ENCODE data around the gene ENO2. TPM values are rescaled to one million over a fixed set of nuclear protein-coding genes. Genes with fewer than 3 reads are reported as not detected.

Gene ENO2
- total and polyA plus RNA-seq, 2 donors: 12.1 to 29.3 TPM

GRCh38 chr12:6942331-6942665 is 27.9 kb downstream of the ENO2 start:
- H3K4me1 ChIP-seq (ENCODE audit: control insufficient read depth in 2 of 2, insufficient read depth in 2 of 2, low read length in 2 of 2): peaks cover 32 to 55% of the 10 kb centered on the region in 2 donors
- no peaks in the 10 kb centered on the region for H3K27me3 ChIP-seq (ENCODE audit: control insufficient read depth in 2 of 2, insufficient read depth in 1 of 2, low read length in 1 of 2)
- H3K4me3 ChIP-seq (ENCODE audit: low read length in 2 of 2): no peak overlapping the region
- 95% methylated on average over 11 of the region's 11 CpGs for WGBS
- DNase-seq (ENCODE audit: low read depth in 6 of 9, low spot score in 9 of 9): no peak
- H3K36me3 ChIP-seq (ENCODE audit: control insufficient read depth in 2 of 2, insufficient read depth in 2 of 2, low read length in 1 of 2): peaks cover 13 to 16% of the 10 kb centered on the region in 2 donors
- H3K27ac ChIP-seq (ENCODE audit: low read depth in 1 of 2, low read length in 1 of 2): peak overlapping the region; percentile 47 to 100
- peaks cover 0 to 4% of the 10 kb centered on the region in 2 donors for H3K9me3 ChIP-seq (ENCODE audit: control insufficient read depth in 2 of 2, insufficient read depth in 1 of 2, low read length in 1 of 2)

- Histone ChIP-seq H3K4me1 (ENCODE audit: control insufficient read depth in 2 of 2, insufficient read depth in 2 of 2, low read length in 2 of 2) (peaks cover 29 to 51% of the 10 kb centered on the region in 2 donors), H3K27me3 (ENCODE audit: control insufficient read depth in 2 of 2, insufficient read depth in 1 of 2, low read length in 1 of 2) (no peaks in the 10 kb centered on the region), H3K27ac (ENCODE audit: low read depth in 1 of 2, low read length in 1 of 2) (peak overlapping the region; percentile 99 to 100), H3K9me3 (ENCODE audit: control insufficient read depth in 2 of 2, insufficient read depth in 1 of 2, low read length in 1 of 2) (peaks cover 0 to 4% of the 10 kb centered on the region in 2 donors), H3K36me3 (ENCODE audit: control insufficient read depth in 2 of 2, insufficient read depth in 2 of 2, low read length in 1 of 2) (peaks cover 12 to 16% of the 10 kb centered on the region in 2 donors), H3K4me3 (ENCODE audit: low read length in 2 of 2) (peak overlapping the region; percentile 60 to 86)
- WGBS: 2% methylated on average over 13 of the region's 13 CpGs
- DNase-seq (ENCODE audit: low read depth in 6 of 9, low spot score in 9 of 9): peak in 5 of 9 donors; percentile 74 to 97 (median 87)
Measured at GRCh38 chr12:6943389-6943721, 29.0 kb downstream of the ENO2 start.

GRCh38 chr12:6943722-6944380 is 29.5 kb downstream of the ENO2 start, which contains the start of the genes C12orf57 and RNU7-1:
TSS of gene C12orf57 (plus strand) at chr12:6944022. CDS start at chr12:6944122, 100 bp downstream.
TSS of gene RNU7-1 (plus strand) at chr12:6943816.
- H3K27ac ChIP-seq (ENCODE audit: low read depth in 1 of 2, low read length in 1 of 2): peak within 1 kb of the TSS; percentile 99 to 100
- no peaks in the 10 kb centered on the region for H3K27me3 ChIP-seq (ENCODE audit: control insufficient read depth in 2 of 2, insufficient read depth in 1 of 2, low read length in 1 of 2)
- H3K4me3 ChIP-seq (ENCODE audit: low read length in 2 of 2): peak within 1 kb of the TSS; percentile 60 to 86
- under 1% methylated on average over 31 of the region's 31 CpGs for WGBS
- DNase-seq (ENCODE audit: low read depth in 6 of 9, low spot score in 9 of 9): peak; percentile 74 to 96 (median 90)
- H3K9me3 ChIP-seq (ENCODE audit: control insufficient read depth in 2 of 2, insufficient read depth in 1 of 2, low read length in 1 of 2): peaks cover 0 to 4% of the 10 kb centered on the region in 2 donors
- peaks cover 28 to 46% of the 10 kb centered on the region in 2 donors for H3K4me1 ChIP-seq (ENCODE audit: control insufficient read depth in 2 of 2, insufficient read depth in 2 of 2, low read length in 2 of 2)
- peaks cover 8 to 15% of the 10 kb centered on the region in 2 donors for H3K36me3 ChIP-seq (ENCODE audit: control insufficient read depth in 2 of 2, insufficient read depth in 2 of 2, low read length in 1 of 2)

GRCh38 chr12:6944381-6945186 is 30.2 kb downstream of the ENO2 start:
- no peaks in the 10 kb centered on the region for H3K27me3 ChIP-seq (ENCODE audit: control insufficient read depth in 2 of 2, insufficient read depth in 1 of 2, low read length in 1 of 2)
- peak overlapping the region; percentile 60 to 86 for H3K4me3 ChIP-seq (ENCODE audit: low read length in 2 of 2)
- WGBS: 4% methylated on average over 48 of the region's 48 CpGs
- H3K27ac ChIP-seq (ENCODE audit: low read depth in 1 of 2, low read length in 1 of 2): peak overlapping the region; percentile 99 to 100
- H3K9me3 ChIP-seq (ENCODE audit: control insufficient read depth in 2 of 2, insufficient read depth in 1 of 2, low read length in 1 of 2): peaks cover 0 to 4% of the 10 kb centered on the region in 2 donors
- H3K36me3 ChIP-seq (ENCODE audit: control insufficient read depth in 2 of 2, insufficient read depth in 2 of 2, low read length in 1 of 2): peaks cover 8 to 10% of the 10 kb centered on the region in 2 donors
- peaks cover 28 to 44% of the 10 kb centered on the region in 2 donors for H3K4me1 ChIP-seq (ENCODE audit: control insufficient read depth in 2 of 2, insufficient read depth in 2 of 2, low read length in 2 of 2)
- peak; percentile 69 to 95 (median 84) for DNase-seq (ENCODE audit: low read depth in 6 of 9, low spot score in 9 of 9)

DNA sequence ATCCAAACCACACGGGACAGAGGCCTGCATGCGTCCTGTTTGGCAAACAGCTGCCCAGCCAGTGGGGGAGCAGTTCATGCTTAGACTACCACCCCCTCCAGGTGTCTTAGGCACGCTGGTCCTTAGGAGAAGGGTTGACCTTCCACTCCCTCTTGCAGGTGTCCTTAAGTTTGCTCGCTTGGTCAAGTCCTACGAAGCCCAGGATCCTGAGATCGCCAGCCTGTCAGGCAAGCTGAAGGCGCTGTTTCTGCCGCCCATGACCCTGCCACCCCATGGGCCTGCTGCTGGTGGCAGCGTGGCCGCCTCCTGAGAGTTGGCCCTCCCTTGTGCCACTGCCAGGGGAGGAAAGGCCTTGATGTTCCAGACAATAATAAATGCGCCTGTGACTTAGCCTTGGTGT is 31.2 kb downstream of the ENO2 start:
- Histone ChIP-seq H3K4me3 (ENCODE audit: low read length in 2 of 2) (peak overlapping the region; percentile 25 to 45), H3K4me1 (ENCODE audit: control insufficient read depth in 2 of 2, insufficient read depth in 2 of 2, low read length in 2 of 2) (peaks cover 36 to 53% of the 10 kb centered on the region in 2 donors), H3K27me3 (ENCODE audit: control insufficient read depth in 2 of 2, insufficient read depth in 1 of 2, low read length in 1 of 2) (no peaks in the 10 kb centered on the region), H3K27ac (ENCODE audit: low read depth in 1 of 2, low read length in 1 of 2) (peak overlapping the region; percentile 94 to 100), H3K9me3 (ENCODE audit: control insufficient read depth in 2 of 2, insufficient read depth in 1 of 2, low read length in 1 of 2) (peaks cover 0 to 4% of the 10 kb centered on the region in 2 donors), H3K36me3 (ENCODE audit: control insufficient read depth in 2 of 2, insufficient read depth in 2 of 2, low read length in 1 of 2) (peaks cover 8 to 10% of the 10 kb centered on the region in 2 donors)
- no peak for DNase-seq (ENCODE audit: low read depth in 6 of 9, low spot score in 9 of 9)
- 94% methylated on average over 11 of the region's 11 CpGs for WGBS

GRCh38 chr12:6946033-6946919 is 31.9 kb downstream of the ENO2 start:
- Histone ChIP-seq H3K4me1 (ENCODE audit: control insufficient read depth in 2 of 2, insufficient read depth in 2 of 2, low read length in 2 of 2) (peaks cover 40 to 59% of the 10 kb centered on the region in 2 donors), H3K4me3 (ENCODE audit: low read length in 2 of 2) (peak overlapping the region; percentile 25 to 45), H3K27me3 (ENCODE audit: control insufficient read depth in 2 of 2, insufficient read depth in 1 of 2, low read length in 1 of 2) (no peaks in the 10 kb centered on the region), H3K9me3 (ENCODE audit: control insufficient read depth in 2 of 2, insufficient read depth in 1 of 2, low read length in 1 of 2) (peaks cover 0 to 4% of the 10 kb centered on the region in 2 donors), H3K36me3 (ENCODE audit: control insufficient read depth in 2 of 2, insufficient read depth in 2 of 2, low read length in 1 of 2) (peaks cover 8 to 9% of the 10 kb centered on the region in 2 donors), H3K27ac (ENCODE audit: low read depth in 1 of 2, low read length in 1 of 2) (peak overlapping the region; percentile 94 to 100)
- DNase-seq (ENCODE audit: low read depth in 6 of 9, low spot score in 9 of 9): peak in 3 of 9 donors; percentile 62 to 78 (median 63)
- WGBS: 9% methylated on average over 32 of the region's 32 CpGs

GRCh38 chr12:6946920-6947374 is 32.6 kb downstream of the ENO2 start:
- 83% methylated on average over 8 of the region's 8 CpGs for WGBS
- Histone ChIP-seq H3K36me3 (ENCODE audit: control insufficient read depth in 2 of 2, insufficient read depth in 2 of 2, low read length in 1 of 2) (peaks cover 6 to 7% of the 10 kb centered on the region in 2 donors), H3K4me3 (ENCODE audit: low read length in 2 of 2) (peak overlapping the region; percentile 25 to 45), H3K27ac (ENCODE audit: low read depth in 1 of 2, low read length in 1 of 2) (peak overlapping the region; percentile 94 to 100), H3K27me3 (ENCODE audit: control insufficient read depth in 2 of 2, insufficient read depth in 1 of 2, low read length in 1 of 2) (no peaks in the 10 kb centered on the region), H3K9me3 (ENCODE audit: control insufficient read depth in 2 of 2, insufficient read depth in 1 of 2, low read length in 1 of 2) (peaks cover 0 to 4% of the 10 kb centered on the region in 2 donors), H3K4me1 (ENCODE audit: control insufficient read depth in 2 of 2, insufficient read depth in 2 of 2, low read length in 2 of 2) (peaks cover 40 to 64% of the 10 kb centered on the region in 2 donors)
- DNase-seq (ENCODE audit: low read depth in 6 of 9, low spot score in 9 of 9): no peak

- Histone ChIP-seq H3K4me1 (ENCODE audit: control insufficient read depth in 2 of 2, insufficient read depth in 2 of 2, low read length in 2 of 2) (peaks cover 40 to 64% of the 10 kb centered on the region in 2 donors), H3K36me3 (ENCODE audit: control insufficient read depth in 2 of 2, insufficient read depth in 2 of 2, low read length in 1 of 2) (peaks cover 7 to 11% of the 10 kb centered on the region in 2 donors), H3K27me3 (ENCODE audit: control insufficient read depth in 2 of 2, insufficient read depth in 1 of 2, low read length in 1 of 2) (no peaks in the 10 kb centered on the region), H3K27ac (ENCODE audit: low read depth in 1 of 2, low read length in 1 of 2) (no peak overlapping the region), H3K9me3 (ENCODE audit: control insufficient read depth in 2 of 2, insufficient read depth in 1 of 2, low read length in 1 of 2) (peaks cover 0 to 4% of the 10 kb centered on the region in 2 donors), H3K4me3 (ENCODE audit: low read length in 2 of 2) (no peak overlapping the region)
- WGBS: 95% methylated on average over 8 of the region's 8 CpGs
- DNase-seq (ENCODE audit: low read depth in 6 of 9, low spot score in 9 of 9): no peak
Measured at GRCh38 chr12:6947615-6948014, 33.2 kb downstream of the ENO2 start.

Measured in thymus (tissue), 11 donors.